OCI-LY7 (cell line): Measurements from ENCODE around the gene SCG5.

Experiments used
- EZH2phosphoT487 ChIP-seq: fragments of 200-600 bp; sonication (generic); IDR thresholded peaks from 2 replicates; pipeline ENCODE4 v1.6.1; 2018; ENCODE audit warnings: low read depth, borderline replicate concordance, mild to moderate bottlenecking, mixed run types, antibody characterized with exemption, low read length, moderate library complexity, mixed read lengths
- TF ChIP-seq, protein P1 (sequence below): fragments of 200-600 bp; sonication (generic); conservative IDR thresholded peaks from 2 replicates; pipeline ENCODE4 v1.5.1; 2014; ENCODE audit warnings: mild to moderate bottlenecking, antibody characterized with exemption, low read length, moderate library complexity, mixed read lengths

DNA sequence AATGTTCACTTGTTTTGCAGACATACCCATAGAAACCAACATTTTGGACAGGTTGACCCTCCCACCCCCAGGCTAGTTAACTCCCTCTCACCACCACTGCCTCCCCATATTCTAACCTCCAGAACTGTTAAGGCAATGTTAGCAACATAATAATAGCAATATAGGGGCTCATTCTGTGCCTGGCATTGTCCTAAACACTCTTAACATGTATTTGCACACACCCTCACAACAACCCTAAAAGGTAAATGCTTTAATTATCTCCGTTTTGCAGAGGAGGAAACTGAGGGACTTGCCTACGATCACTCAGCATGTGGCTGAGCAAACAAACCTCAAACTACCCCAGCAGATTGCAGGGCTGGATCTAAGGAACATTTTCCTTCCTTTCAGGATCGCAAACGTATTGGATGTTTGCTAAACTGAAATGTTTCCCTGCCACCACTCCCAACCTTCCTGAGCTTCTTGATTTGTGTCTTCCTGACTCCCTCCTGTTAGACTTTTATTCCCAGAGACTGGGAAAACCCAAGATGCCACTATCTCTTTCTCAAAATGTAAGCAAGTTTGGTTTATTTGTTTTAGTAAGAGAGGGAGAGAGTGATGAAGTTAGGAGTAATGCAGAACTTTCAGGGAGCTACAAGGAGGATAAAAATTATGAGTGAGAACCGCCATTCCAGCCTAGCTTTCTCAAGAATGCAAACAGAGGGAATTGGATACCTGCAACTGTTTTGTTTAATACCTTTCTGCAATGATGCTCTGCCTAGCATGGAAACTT lies 1.3 kb downstream of the SCG5 start:
- TF ChIP-seq, protein P1, sequence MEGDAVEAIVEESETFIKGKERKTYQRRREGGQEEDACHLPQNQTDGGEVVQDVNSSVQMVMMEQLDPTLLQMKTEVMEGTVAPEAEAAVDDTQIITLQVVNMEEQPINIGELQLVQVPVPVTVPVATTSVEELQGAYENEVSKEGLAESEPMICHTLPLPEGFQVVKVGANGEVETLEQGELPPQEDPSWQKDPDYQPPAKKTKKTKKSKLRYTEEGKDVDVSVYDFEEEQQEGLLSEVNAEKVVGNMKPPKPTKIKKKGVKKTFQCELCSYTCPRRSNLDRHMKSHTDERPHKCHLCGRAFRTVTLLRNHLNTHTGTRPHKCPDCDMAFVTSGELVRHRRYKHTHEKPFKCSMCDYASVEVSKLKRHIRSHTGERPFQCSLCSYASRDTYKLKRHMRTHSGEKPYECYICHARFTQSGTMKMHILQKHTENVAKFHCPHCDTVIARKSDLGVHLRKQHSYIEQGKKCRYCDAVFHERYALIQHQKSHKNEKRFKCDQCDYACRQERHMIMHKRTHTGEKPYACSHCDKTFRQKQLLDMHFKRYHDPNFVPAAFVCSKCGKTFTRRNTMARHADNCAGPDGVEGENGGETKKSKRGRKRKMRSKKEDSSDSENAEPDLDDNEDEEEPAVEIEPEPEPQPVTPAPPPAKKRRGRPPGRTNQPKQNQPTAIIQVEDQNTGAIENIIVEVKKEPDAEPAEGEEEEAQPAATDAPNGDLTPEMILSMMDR, result no peak
- TF ChIP-seq EZH2phosphoT487, result no peak
